Measurements from ENCODE around the gene SYT6.

- no peak for TF ChIP-seq POLR2A (IDR thresholded peaks at IDR 0.05)
- TF ChIP-seq CTCF (IDR thresholded peaks at IDR 0.05): no peak
Measured at GRCh38 chr1:114126261-114127095, 27.2 kb downstream of the SYT6 start.

Measured in thyroid gland (tissue), 4 donors.